ENCODE data around the gene PLOD3.

Gene PLOD3

DNA sequence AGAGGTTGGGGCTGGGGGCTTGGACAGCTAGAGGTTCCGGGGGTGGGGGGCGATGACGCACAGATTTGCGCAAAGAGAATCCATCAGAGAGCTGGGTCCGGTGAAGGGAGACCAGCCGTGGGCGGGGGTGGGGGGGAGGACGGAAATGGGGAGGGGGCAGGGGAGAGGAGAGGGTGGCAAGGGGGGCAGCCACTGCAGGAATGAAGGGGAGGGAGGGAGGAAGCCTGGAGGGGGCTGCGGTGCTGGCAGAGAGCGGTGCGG is 50.8 kb downstream of the PLOD3 start:
- H3K9me3 ChIP-seq (ENCODE audit: low read length): no peaks in the 10 kb centered on the region
- H3K27ac ChIP-seq (ENCODE audit: low read depth, low read length): no peak overlapping the region
- H3K4me3 ChIP-seq (ENCODE audit: low read depth in 1 of 2, low read length in 2 of 2): no peak overlapping the region
- peaks cover 11% of the 10 kb centered on the region for H3K4me1 ChIP-seq (ENCODE audit: insufficient read depth, low read length)
- no peak overlapping the region for H3K9ac ChIP-seq (ENCODE audit: low read length)
- no peaks in the 10 kb centered on the region for H3K36me3 ChIP-seq (ENCODE audit: insufficient read depth, low read length)
- H3K27me3 ChIP-seq (ENCODE audit: control insufficient read depth in 1 of 2, insufficient read depth in 2 of 2, low read length in 2 of 2): peaks cover 69 to 98% of the 10 kb centered on the region in 2 donors

DNA sequence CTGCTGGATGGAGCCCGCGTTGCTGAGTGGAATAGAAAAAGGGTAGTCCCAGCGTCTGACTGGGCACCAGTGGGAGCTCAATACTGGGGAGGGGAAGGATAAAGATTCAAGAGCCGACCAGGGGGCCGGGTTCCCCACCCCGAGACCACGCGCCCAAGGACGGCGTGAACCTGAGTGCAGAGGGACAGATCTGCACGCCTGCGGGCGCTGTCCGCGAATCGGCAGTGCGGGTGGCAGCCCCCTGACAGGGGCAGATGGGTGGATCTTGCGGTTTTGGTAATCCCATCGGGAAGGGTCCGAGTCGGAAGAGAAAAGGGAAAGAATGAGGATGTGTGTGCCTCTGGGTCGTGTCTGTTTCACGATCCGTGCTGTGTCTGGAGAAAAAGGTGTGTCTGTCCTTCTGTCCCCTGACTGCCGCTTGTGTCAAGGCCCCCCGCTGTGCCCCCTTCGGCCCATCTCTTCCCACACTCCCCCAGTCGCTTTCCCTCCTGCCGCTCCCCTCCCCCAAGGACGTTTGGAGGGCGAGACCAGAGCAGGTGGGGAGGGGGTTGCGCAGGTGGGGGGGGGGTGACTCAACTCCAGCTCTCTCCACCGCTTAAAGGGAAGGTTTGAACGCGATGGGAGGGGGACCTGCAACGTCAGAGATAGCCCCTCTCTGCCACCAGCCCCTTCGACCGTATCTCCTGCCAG is 51.3 kb downstream of the PLOD3 start:
- Histone ChIP-seq H3K36me3 (ENCODE audit: insufficient read depth, low read length) (peaks cover 4% of the 10 kb centered on the region), H3K4me3 (ENCODE audit: low read depth in 1 of 2, low read length in 2 of 2) (no peak overlapping the region), H3K9me3 (ENCODE audit: low read length) (no peaks in the 10 kb centered on the region), H3K27ac (ENCODE audit: low read depth, low read length) (no peak overlapping the region), H3K9ac (ENCODE audit: low read length) (no peak overlapping the region), H3K27me3 (ENCODE audit: control insufficient read depth in 1 of 2, insufficient read depth in 2 of 2, low read length in 2 of 2) (peaks cover 64 to 93% of the 10 kb centered on the region in 2 donors), H3K4me1 (ENCODE audit: insufficient read depth, low read length) (peaks cover 11% of the 10 kb centered on the region)

DNA sequence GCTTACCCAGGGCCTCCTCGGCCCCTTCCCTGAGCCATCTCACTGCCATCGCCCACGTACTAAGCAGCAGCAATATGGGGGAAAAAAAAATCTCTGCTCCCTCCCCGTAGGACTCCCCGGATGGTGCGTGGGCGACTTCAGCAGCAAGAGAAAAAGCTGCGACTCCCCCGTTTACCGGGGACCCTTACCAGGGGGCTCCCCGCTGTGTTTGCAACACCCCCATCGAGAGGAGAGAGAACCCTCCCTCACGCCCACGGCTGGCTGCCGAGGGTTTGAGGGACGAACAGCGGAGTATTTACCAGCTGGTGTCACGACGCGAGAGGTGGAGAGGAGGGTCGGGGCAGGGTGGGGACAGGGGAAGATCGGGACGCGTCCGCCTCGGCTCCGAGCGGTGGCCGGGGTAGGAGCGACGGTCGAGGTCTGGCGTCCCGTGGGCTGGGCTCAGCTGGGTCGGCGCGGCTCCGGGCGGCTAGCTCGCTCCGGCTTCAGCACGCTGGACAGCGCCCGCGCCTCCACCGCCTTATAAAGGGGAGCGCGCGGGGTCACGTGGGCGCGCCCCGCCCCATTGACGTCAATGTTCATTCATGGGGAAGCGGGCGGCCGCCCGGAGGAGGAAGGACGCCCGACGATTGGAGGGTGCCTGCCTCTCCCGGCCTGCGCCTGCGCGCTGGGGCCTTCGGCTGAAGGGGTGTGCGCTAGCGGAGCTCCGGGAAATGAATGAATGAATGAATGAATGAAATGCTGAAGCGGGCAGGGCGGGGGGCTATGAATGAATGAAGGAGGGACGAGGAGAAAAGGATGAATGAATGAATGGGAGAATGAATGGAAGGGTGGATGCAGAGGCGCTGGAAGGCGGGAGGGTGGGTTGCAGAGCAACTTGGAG is 52.1 kb downstream of the PLOD3 start, which contains the start of gene VGF:
Gene VGF, minus strand, starts transcription at position 495 of the 883 bp plus-strand sequence. CDS start 726 bp downstream, outside the sequence.
- Histone ChIP-seq H3K4me1 (ENCODE audit: insufficient read depth, low read length) (peaks cover 11% of the 10 kb centered on the region), H3K9ac (ENCODE audit: low read length) (no peak within 1 kb of the TSS), H3K36me3 (ENCODE audit: insufficient read depth, low read length) (peaks cover 4% of the 10 kb centered on the region), H3K4me3 (ENCODE audit: low read depth in 1 of 2, low read length in 2 of 2) (no peak within 1 kb of the TSS), H3K27me3 (ENCODE audit: control insufficient read depth in 1 of 2, insufficient read depth in 2 of 2, low read length in 2 of 2) (peaks cover 57 to 86% of the 10 kb centered on the region in 2 donors), H3K9me3 (ENCODE audit: low read length) (no peaks in the 10 kb centered on the region), H3K27ac (ENCODE audit: low read depth, low read length) (no peak within 1 kb of the TSS)

DNA sequence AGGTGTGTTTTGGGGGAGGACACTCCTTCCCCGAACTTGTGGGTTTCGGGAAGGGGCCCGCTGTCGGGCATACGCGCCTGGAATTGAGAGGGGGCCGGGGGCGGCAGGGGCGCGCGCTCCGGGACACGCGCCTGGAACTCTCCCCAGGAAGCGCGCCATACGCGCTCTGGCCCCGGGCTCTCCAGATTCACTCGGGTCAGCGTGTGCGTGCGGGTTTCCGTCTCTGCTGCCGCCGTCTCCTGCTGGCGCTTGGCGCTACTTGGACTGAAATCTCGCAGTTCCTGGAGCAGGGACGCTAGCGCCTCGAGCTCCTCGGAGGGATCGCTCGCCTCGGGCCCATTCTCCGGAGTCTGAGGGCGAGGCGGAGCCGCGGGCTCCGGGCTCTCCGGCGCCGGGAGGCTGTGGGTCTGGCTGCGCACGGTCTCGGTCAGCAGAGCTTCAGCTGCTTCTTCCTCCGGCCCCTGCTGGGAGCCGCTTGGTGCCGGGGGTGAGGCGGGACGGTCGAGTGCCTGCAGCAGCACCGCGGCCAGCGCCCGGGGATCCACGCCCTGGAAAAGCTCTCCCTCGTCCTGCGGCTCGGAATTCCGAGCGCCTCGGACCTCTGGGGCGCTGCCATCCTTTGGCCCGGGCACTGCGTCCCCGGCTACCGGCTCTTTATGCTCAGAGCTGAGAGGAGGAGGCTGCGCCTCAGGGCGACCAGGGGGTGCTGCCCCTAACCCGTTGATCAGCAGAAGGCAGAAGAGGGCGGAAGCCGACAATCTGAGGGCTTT is 53.1 kb downstream of the PLOD3 start:
- Histone ChIP-seq H3K4me3 (ENCODE audit: low read depth in 1 of 2, low read length in 2 of 2) (no peak overlapping the region), H3K4me1 (ENCODE audit: insufficient read depth, low read length) (peaks cover 11% of the 10 kb centered on the region), H3K36me3 (ENCODE audit: insufficient read depth, low read length) (peaks cover 9% of the 10 kb centered on the region), H3K9ac (ENCODE audit: low read length) (no peak overlapping the region), H3K27ac (ENCODE audit: low read depth, low read length) (no peak overlapping the region), H3K9me3 (ENCODE audit: low read length) (no peaks in the 10 kb centered on the region), H3K27me3 (ENCODE audit: control insufficient read depth in 1 of 2, insufficient read depth in 2 of 2, low read length in 2 of 2) (peaks cover 47 to 76% of the 10 kb centered on the region in 2 donors)

DNA sequence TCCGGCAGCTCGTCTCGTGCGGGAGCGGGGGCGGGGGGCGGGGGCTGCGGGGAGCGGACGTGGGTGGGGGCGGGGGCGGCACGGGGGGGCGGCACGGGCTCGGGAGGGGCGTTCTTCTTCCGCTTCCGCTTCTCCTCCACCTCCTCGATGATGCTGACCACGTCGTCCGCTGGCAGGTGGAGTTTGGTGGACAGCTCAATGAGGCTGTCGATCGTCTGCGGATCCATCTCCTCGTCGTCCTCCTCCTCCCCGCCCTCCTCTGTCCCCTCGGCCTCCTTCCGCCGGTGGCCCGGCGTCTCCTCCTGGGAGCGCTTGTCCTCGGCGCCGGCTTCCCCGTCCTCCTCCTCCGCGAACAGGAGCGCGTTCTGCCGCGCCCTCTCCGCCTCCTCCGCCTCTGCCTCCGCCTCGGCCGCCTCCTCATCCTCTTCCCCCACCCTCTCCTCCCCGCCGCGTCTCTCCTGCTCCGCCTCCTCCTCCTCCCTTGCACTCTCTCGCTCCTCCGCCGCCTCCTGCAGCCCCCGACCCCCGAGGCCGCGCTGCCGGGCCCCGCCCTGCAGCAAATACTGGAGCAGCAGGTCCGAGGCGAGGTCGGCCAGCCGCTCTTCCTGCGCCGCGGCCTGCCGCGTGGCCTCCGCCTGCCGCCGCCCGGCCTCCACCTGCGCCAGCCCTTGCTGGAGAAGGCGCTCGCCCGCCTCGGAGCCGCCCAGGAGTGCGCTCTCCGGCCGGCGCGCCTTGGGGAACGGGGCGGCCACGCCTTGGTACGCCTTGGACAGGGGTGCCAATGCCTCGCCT is 53.9 kb downstream of the PLOD3 start:
- peaks cover 9% of the 10 kb centered on the region for H3K36me3 ChIP-seq (ENCODE audit: insufficient read depth, low read length)
- H3K27me3 ChIP-seq (ENCODE audit: control insufficient read depth in 1 of 2, insufficient read depth in 2 of 2, low read length in 2 of 2): peaks cover 39 to 68% of the 10 kb centered on the region in 2 donors
- H3K9ac ChIP-seq (ENCODE audit: low read length): no peak overlapping the region
- H3K27ac ChIP-seq (ENCODE audit: low read depth, low read length): no peak overlapping the region
- no peak overlapping the region for H3K4me3 ChIP-seq (ENCODE audit: low read depth in 1 of 2, low read length in 2 of 2)
- H3K4me1 ChIP-seq (ENCODE audit: insufficient read depth, low read length): peaks cover 11% of the 10 kb centered on the region
- no peaks in the 10 kb centered on the region for H3K9me3 ChIP-seq (ENCODE audit: low read length)

DNA sequence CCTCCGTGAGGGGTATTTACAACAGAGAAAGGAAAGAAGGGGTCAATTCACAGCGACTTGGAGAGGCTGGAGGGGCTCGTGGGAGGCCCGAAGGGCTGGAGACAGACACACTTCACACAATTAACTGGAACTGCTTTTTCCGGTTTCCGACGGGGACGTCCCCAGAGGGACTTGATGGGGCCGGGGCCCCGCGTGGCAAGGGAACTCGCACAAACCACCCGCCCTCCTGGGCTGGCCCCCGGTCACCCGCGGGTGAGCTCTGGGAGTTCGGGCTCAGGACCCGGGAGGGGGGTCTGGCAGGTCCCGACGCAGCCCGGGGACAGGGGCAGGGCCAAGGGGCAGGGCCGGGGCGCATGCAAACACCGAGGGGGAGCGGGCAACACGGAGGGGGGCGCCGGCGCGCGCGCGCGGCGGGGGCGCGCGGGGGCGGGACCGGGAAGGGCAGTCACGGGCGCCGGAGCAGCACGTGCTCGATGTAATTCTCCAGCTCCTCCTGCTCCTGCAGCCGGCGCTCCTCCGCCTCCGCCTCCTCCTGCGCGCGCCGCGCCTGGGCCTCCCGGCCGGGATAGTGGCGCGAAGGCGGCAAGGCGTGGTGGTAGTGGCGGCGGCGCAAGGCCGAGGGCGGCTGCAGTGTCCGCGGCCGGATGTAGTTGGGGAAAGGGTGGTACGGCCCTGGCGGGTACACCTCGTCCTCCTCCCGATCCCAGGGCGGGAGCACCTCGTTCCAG is 54.7 kb downstream of the PLOD3 start:
- no peaks in the 10 kb centered on the region for H3K9me3 ChIP-seq (ENCODE audit: low read length)
- H3K27me3 ChIP-seq (ENCODE audit: control insufficient read depth in 1 of 2, insufficient read depth in 2 of 2, low read length in 2 of 2): peaks cover 31 to 60% of the 10 kb centered on the region in 2 donors
- H3K4me3 ChIP-seq (ENCODE audit: low read depth in 1 of 2, low read length in 2 of 2): no peak overlapping the region
- H3K36me3 ChIP-seq (ENCODE audit: insufficient read depth, low read length): peaks cover 16% of the 10 kb centered on the region
- H3K4me1 ChIP-seq (ENCODE audit: insufficient read depth, low read length): peaks cover 11% of the 10 kb centered on the region
- no peak overlapping the region for H3K9ac ChIP-seq (ENCODE audit: low read length)
- H3K27ac ChIP-seq (ENCODE audit: low read depth, low read length): no peak overlapping the region

DNA sequence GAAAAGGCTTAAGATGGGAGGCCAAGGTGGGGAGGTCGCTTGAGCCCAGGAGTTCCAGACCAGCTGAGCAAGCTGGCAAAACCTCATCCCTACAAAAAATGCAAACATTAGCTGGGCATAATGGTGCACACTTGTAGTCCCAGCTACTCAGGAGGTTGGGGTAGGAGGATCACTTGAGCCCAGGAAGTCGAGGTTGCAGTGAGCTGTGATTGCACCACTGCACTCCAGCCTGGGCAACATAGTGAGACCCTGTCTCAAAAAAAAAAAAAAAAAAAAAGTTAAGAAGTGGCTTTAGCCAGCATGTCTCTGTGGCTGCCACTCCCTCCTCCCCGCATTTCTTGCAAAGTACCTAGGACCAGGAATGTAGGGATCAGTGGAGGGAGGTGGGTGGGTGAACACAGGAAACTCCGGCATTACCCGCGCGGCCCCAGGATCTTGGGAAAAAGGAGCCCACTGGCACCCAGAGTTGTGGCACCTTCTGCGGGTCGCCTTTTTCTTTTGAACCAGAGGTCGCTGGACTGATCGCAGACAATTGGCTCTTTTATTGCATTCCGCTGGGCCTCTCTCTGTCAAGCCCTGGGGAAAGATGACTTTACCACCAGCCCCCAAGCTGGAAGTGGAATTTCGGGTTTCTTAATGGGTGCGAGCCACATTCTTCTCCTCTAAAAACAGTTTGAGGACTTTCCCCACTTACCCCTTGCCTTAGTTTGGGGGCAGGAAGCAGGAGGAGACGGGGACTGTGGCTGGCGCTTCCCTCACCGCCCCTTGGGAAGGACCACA is 55.5 kb downstream of the PLOD3 start:
- no peak overlapping the region for H3K4me3 ChIP-seq (ENCODE audit: low read depth in 1 of 2, low read length in 2 of 2)
- peaks cover 11% of the 10 kb centered on the region for H3K4me1 ChIP-seq (ENCODE audit: insufficient read depth, low read length)
- H3K9me3 ChIP-seq (ENCODE audit: low read length): no peaks in the 10 kb centered on the region
- peaks cover 23 to 57% of the 10 kb centered on the region in 2 donors for H3K27me3 ChIP-seq (ENCODE audit: control insufficient read depth in 1 of 2, insufficient read depth in 2 of 2, low read length in 2 of 2)
- peaks cover 22% of the 10 kb centered on the region for H3K36me3 ChIP-seq (ENCODE audit: insufficient read depth, low read length)
- H3K27ac ChIP-seq (ENCODE audit: low read depth, low read length): no peak overlapping the region
- no peak overlapping the region for H3K9ac ChIP-seq (ENCODE audit: low read length)

DNA sequence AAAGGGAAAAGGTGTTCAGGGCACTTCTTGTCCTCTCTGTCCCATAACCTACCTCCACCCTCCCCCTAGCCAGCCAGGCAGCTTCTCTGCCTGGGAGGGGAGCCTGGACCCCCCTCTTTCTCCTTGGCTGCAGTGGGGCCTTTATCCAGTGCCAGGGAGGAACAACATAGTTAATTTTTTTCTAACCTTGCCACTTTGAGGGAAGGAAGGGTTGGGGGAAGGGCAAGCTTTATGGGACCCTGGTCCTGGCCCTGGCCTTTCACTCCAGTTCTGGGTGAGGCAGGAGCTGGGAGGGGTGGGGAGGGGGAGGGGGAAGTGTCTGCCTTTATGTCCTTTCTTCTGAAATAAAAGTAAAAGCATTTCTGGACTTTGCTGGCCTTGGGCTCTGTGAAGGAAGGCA is 56.5 kb downstream of the PLOD3 start:
- Histone ChIP-seq H3K36me3 (ENCODE audit: insufficient read depth, low read length) (peaks cover 22% of the 10 kb centered on the region), H3K9me3 (ENCODE audit: low read length) (no peaks in the 10 kb centered on the region), H3K4me1 (ENCODE audit: insufficient read depth, low read length) (peaks cover 9% of the 10 kb centered on the region), H3K27ac (ENCODE audit: low read depth, low read length) (no peak overlapping the region), H3K9ac (ENCODE audit: low read length) (no peak overlapping the region), H3K27me3 (ENCODE audit: control insufficient read depth in 1 of 2, insufficient read depth in 2 of 2, low read length in 2 of 2) (peaks cover 20 to 48% of the 10 kb centered on the region in 2 donors), H3K4me3 (ENCODE audit: low read depth in 1 of 2, low read length in 2 of 2) (no peak overlapping the region)

DNA sequence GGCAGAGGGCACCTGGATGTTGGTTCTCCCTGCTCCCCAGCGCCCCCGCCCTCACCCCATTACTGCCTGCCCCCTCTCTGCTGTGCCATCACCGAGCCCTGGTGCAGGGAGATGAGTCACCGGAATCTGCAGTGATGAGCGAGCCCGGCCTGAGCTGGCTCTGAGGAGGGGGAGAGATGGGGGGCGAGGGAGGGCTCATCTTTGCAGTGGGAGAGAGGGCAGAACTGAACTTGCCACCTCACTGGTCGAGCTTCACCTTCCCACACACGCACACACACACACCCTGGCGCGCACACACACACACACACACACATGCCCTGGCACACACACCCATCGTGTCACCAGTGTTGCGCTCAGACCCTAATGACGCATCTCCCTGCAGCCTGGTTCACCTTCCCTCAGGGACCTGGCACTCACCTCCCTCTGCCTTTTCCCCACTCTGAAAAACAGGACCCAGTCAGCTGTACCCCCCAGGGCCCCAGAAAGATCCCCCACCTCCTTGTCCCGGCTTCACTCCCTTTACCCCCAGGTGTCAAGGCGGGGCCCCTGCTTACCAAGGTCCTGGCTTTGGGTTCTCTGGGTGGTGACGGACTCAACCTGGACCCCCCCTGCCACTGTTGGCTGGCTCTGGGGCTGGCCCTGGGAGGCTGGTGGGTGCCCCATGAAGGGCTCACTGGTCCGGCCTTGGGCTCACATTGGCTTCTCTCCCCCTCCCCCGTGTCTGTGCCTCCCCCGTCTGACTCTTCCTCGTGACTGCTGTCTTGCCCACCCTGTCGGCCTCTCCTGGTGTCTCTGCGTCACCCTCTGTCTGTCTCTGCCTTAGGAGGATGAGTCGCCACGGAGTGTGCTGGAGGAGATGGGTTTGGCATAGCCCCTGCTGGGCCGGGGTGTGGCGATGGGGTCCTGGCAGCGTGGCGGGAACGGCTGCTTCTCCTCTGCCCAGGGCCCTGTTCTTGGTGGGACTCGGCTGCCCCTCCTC is 57.4 kb downstream of the PLOD3 start:
- peaks cover 15 to 39% of the 10 kb centered on the region in 2 donors for H3K27me3 ChIP-seq (ENCODE audit: control insufficient read depth in 1 of 2, insufficient read depth in 2 of 2, low read length in 2 of 2)
- H3K4me1 ChIP-seq (ENCODE audit: insufficient read depth, low read length): peaks cover 11% of the 10 kb centered on the region
- H3K27ac ChIP-seq (ENCODE audit: low read depth, low read length): no peak overlapping the region
- H3K36me3 ChIP-seq (ENCODE audit: insufficient read depth, low read length): peaks cover 22% of the 10 kb centered on the region
- no peak overlapping the region for H3K4me3 ChIP-seq (ENCODE audit: low read depth in 1 of 2, low read length in 2 of 2)
- no peak overlapping the region for H3K9ac ChIP-seq (ENCODE audit: low read length)
- no peaks in the 10 kb centered on the region for H3K9me3 ChIP-seq (ENCODE audit: low read length)

Measured in muscle layer of colon (tissue), 2 donors.